DMS 273 (cell line): ENCODE data around the gene LRMDA.

Source experiments
- DNase-seq: peaks from one replicate; lab custom pipeline; 2025; ENCODE audit not compliant: unreplicated experiment; lab: John Stamatoyannopoulos, UW

Gene LRMDA

GRCh38 chr10:75884808-75885207, 453.4 kb downstream of the LRMDA start:
- no peak for DNase-seq

- no peak for DNase-seq
Observed at GRCh38 chr10:75887369-75887768, 455.9 kb downstream of the LRMDA start.

GRCh38 chr10:75887992-75888680, 456.7 kb downstream of the LRMDA start:
- no peak for DNase-seq

- DNase-seq, result no peak
Observed at GRCh38 chr10:75889051-75889450, 457.6 kb downstream of the LRMDA start.

- DNase-seq, result no peak
Observed at GRCh38 chr10:75894761-75895160, 463.3 kb downstream of the LRMDA start.

- DNase-seq, result no peak
Observed at GRCh38 chr10:75895259-75895658, 463.8 kb downstream of the LRMDA start.

GRCh38 chr10:75899816-75900390, 468.5 kb downstream of the LRMDA start:
- no peak for DNase-seq

GRCh38 chr10:75902816-75903215, 471.4 kb downstream of the LRMDA start:
- DNase-seq, result no peak

GRCh38 chr10:75904499-75905283, 473.3 kb downstream of the LRMDA start:
- no peak for DNase-seq

GRCh38 chr10:75905490-75905889, 474.1 kb downstream of the LRMDA start:
- no peak for DNase-seq

GRCh38 chr10:75910032-75910431, 478.6 kb downstream of the LRMDA start:
- DNase-seq, result peak; percentile 12

- no peak for DNase-seq
Observed at GRCh38 chr10:75911426-75911825, 480.0 kb downstream of the LRMDA start.

GRCh38 chr10:75916906-75917305, 485.5 kb downstream of the LRMDA start:
- DNase-seq, result no peak

- DNase-seq, result no peak
Observed at GRCh38 chr10:75919913-75920312, 488.5 kb downstream of the LRMDA start.

GRCh38 chr10:75922435-75922834, 491.0 kb downstream of the LRMDA start:
- peak; percentile 7 for DNase-seq

GRCh38 chr10:75924309-75924902, 493.0 kb downstream of the LRMDA start:
- no peak for DNase-seq

- DNase-seq, result no peak
Observed at GRCh38 chr10:75925999-75926398, 494.6 kb downstream of the LRMDA start.

- DNase-seq, result no peak
Observed at GRCh38 chr10:75926763-75927162, 495.3 kb downstream of the LRMDA start.

GRCh38 chr10:75928231-75928630, 496.8 kb downstream of the LRMDA start:
- DNase-seq, result no peak

- no peak for DNase-seq
Observed at GRCh38 chr10:75929630-75930161, 498.3 kb downstream of the LRMDA start.

- DNase-seq, result no peak
Observed at GRCh38 chr10:75932921-75933320, 501.5 kb downstream of the LRMDA start.
